ENCODE results near the gene CYP4F2. TPM values are rescaled to one million over a fixed set of nuclear protein-coding genes. Genes with fewer than 3 reads are reported as not detected.
A peak's percentile ranks its signal among the peaks of the same experiment; 100 is the strongest.
"Not testable (repeated sequence)": the region's sequence is repeated elsewhere in the genome, so short reads cannot be mapped to it uniquely, and the experiment has no call there.

The CYP4F2 gene
- polyA plus RNA-seq, 1 donor from 2014 or later = not detected

DNA sequence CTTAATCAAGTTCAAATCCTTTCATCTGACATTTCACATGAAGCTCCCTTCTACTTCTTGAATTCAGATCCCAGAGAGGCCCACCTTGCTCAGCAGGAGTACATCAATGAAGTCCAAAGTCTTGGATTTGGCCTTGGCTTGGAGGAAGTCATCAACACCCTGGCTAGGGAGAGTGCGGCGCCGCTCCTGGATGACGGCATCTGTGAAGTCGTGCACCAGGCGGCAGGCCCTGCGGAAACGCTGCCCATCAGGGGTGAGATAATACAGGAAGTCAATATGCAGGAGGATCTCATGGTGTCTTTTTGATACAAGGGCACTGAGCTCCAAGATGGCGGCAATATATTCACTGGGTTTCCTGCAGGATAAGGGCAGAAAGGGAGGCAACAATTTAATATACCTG lies 8.5 kb downstream of the CYP4F2 start:
- H3K4me1 Mint-ChIP-seq, H3K9me3 Mint-ChIP-seq, H3K27me3 Mint-ChIP-seq, H3K36me3 Mint-ChIP-seq, H3K27ac Mint-ChIP-seq, H3K4me3 Mint-ChIP-seq: not testable (repeated sequence)

DNA sequence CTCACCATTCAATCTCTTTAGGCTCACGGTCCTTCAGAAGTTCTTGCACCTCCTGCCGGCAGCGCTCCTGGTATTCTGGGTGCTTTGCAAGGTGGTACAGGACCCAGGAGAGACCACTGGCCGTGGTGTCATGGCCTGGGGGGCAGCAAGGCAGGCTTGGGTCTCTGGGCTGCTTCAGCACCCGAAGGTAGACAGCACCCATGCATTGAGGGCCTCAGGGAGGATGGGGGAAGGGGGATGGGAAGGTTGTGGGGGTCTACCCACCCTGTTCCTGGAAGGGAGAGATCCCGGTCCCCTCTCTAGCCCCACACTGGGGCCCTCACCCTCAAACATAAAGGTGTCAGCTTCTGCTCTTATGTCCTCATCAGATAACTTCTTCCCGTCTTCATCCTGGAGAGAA lies 12.0 kb downstream of the CYP4F2 start:
- H3K9me3 Mint-ChIP-seq = peaks cover 0 to under 1% (median under 1%) of the 10 kb centered on the region in 3 donors
- peaks cover 14% of the 10 kb centered on the region for H3K27me3 Mint-ChIP-seq
- H3K36me3 Mint-ChIP-seq = no peaks in the 10 kb centered on the region
- H3K27ac Mint-ChIP-seq = no peak overlapping the region
- no peaks in the 10 kb centered on the region for H3K4me1 Mint-ChIP-seq
- no peak overlapping the region for H3K4me3 Mint-ChIP-seq

DNA sequence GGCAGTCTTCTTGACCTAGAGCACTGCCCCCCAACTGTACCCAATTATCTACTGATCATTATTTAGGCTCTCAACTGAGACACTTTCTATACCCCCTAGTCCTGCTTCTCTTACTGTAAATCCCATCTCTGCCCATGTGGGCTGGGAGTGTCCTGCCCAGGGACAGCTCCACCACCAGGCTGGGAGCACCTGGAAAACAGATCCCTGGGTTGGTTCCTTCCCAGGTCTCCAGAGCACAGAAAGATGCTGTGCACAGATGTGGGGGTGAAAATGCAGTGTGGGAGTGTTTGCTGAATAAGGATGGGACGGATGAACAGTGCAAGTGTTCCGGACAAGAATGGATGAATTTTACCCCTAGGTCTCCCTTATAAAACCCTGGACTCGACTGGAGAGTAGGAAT lies 12.7 kb downstream of the CYP4F2 start:
- Mint-ChIP-seq H3K27me3 (peaks cover 15% of the 10 kb centered on the region), H3K27ac (no peak overlapping the region), H3K36me3 (no peaks in the 10 kb centered on the region), H3K4me3 (no peak overlapping the region), H3K9me3 (peaks cover 0 to 3% (median 3%) of the 10 kb centered on the region in 3 donors), H3K4me1 (no peaks in the 10 kb centered on the region)

DNA sequence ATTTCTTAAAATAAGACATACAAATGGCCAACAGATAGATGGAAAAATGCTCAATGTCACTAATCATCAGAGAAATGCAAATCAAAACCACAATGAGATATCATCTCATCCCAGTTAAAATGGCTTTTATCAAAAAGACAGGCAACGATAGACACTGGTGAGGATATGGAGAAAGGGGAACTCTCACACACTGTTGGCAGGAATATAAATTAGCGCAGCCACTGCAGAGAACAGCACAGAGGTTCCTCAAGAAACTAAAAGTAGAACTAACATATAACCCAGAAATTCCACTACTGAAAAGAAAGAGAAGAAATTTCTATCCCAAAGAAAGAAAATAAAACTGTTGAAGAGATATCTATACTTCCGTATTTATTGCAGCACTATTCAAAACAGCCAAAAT lies 14.5 kb downstream of the CYP4F2 start:
- not testable (repeated sequence) for H3K36me3 Mint-ChIP-seq, H3K9me3 Mint-ChIP-seq, H3K27ac Mint-ChIP-seq, H3K4me1 Mint-ChIP-seq, H3K4me3 Mint-ChIP-seq
- peaks cover 23% of the 10 kb centered on the region for H3K27me3 Mint-ChIP-seq

- Mint-ChIP-seq H3K4me1 (peaks cover 0 to 7% (median 4%) of the 10 kb centered on the region in 3 donors), H3K36me3 (peaks cover 6% of the 10 kb centered on the region), H3K27ac (no peak overlapping the region), H3K9me3 (peaks cover 7 to 10% (median 9%) of the 10 kb centered on the region in 3 donors), H3K4me3 (no peak overlapping the region), H3K27me3 (peaks cover 26% of the 10 kb centered on the region)
These were observed 22.9 kb downstream of the CYP4F2 start for GRCh38 chr19:15874821-15875474.

GRCh38 chr19:15873771-15874170 lies 24.1 kb downstream of the CYP4F2 start:
- H3K4me1 Mint-ChIP-seq, H3K9me3 Mint-ChIP-seq, H3K36me3 Mint-ChIP-seq, H3K27ac Mint-ChIP-seq, H3K4me3 Mint-ChIP-seq: not testable (repeated sequence)
- peaks cover 20% of the 10 kb centered on the region for H3K27me3 Mint-ChIP-seq

DNA sequence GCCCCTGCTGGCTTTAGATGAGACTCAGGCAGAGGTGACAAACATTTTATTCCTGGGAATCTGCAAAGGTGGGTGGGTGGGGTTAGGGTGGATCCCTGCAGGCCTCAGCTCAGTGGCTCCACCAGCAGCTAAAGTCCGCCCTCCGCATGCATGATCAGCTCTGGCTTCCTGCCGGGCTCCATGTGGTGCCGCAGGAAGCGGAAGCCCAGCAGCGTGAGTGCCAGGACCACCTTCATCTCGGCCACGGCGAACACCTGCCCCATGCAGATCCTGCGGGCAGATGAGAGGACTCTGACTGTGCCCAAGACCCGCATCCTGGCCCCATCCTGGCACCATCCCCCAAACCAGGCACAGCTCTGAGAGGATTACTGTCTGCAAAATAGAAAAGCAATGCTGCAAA lies 26.3 kb downstream of the CYP4F2 start:
- peaks cover 13% of the 10 kb centered on the region for H3K27me3 Mint-ChIP-seq
- H3K4me1 Mint-ChIP-seq = peaks cover 0 to 7% (median 1%) of the 10 kb centered on the region in 3 donors
- H3K9me3 Mint-ChIP-seq = peaks cover 5 to 10% (median 5%) of the 10 kb centered on the region in 3 donors
- H3K27ac Mint-ChIP-seq = no peak overlapping the region
- H3K4me3 Mint-ChIP-seq = peak overlapping the region in 1 of 4 donors; percentile 38
- H3K36me3 Mint-ChIP-seq = peaks cover 6% of the 10 kb centered on the region

DNA sequence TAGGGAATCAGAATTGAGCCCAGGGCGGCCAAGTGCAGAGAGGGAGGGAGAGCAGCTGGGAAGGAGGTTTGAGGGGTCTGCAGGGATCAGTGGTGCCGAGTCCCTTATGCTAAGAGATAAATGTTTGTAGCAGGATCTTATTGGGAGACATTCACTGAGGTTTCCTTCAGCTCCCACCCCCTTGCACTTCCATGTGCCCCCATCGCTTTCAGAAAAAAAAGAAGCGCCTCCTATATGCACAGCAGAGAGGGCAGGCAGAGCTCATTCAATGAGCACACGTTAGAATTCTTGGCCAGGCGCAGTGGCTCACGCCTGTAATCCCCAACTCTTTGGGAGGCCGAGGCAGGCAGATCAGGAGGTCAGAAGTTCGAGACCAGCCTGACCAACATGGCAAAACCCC lies 28.0 kb downstream of the CYP4F2 start:
- Mint-ChIP-seq H3K4me3 (no peak overlapping the region), H3K9me3 (peaks cover 2 to 5% (median 5%) of the 10 kb centered on the region in 3 donors), H3K36me3 (peaks cover 6% of the 10 kb centered on the region), H3K27ac (no peak overlapping the region), H3K4me1 (peaks cover 0 to 6% (median 1%) of the 10 kb centered on the region in 3 donors), H3K27me3 (peaks cover 8% of the 10 kb centered on the region)

DNA sequence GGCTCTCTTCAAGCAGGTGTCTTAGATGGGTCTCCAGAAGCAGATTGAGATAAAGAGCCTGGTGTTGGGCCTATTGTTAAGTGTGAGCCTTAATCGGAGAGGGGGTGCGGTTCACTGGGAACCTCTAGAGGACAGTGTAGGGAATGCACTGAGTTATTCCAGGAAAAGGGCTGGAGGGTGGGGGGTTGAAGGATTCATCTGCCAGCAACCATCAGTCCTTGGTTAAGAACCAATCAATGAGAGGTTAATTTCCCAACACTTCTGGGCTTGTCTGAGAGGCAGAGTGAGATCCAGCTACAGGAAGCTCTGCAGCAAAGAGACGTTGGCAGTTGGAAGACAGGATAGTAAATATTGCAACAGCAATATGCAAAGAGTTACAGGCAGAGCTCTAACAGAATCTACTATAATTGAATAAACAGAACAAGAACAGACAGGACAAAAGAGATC lies 28.7 kb downstream of the CYP4F2 start:
- H3K27me3 Mint-ChIP-seq = peaks cover 6% of the 10 kb centered on the region
- no peak overlapping the region for H3K27ac Mint-ChIP-seq
- peak overlapping the region in 1 of 4 donors; percentile 19 for H3K4me3 Mint-ChIP-seq
- peaks cover 0 to 6% (median 0%) of the 10 kb centered on the region in 3 donors for H3K4me1 Mint-ChIP-seq
- H3K36me3 Mint-ChIP-seq = peaks cover 2% of the 10 kb centered on the region
- peaks cover 0 to 3% (median 2%) of the 10 kb centered on the region in 3 donors for H3K9me3 Mint-ChIP-seq

- H3K36me3 Mint-ChIP-seq = no peaks in the 10 kb centered on the region
- H3K27me3 Mint-ChIP-seq = peaks cover 9% of the 10 kb centered on the region
- no peaks in the 10 kb centered on the region for H3K9me3 Mint-ChIP-seq
- peaks cover 0 to 3% (median 0%) of the 10 kb centered on the region in 3 donors for H3K4me1 Mint-ChIP-seq
- no peak overlapping the region for H3K27ac Mint-ChIP-seq
- no peak overlapping the region for H3K4me3 Mint-ChIP-seq
These were observed 31.2 kb downstream of the CYP4F2 start for GRCh38 chr19:15866636-15867035.

DNA sequence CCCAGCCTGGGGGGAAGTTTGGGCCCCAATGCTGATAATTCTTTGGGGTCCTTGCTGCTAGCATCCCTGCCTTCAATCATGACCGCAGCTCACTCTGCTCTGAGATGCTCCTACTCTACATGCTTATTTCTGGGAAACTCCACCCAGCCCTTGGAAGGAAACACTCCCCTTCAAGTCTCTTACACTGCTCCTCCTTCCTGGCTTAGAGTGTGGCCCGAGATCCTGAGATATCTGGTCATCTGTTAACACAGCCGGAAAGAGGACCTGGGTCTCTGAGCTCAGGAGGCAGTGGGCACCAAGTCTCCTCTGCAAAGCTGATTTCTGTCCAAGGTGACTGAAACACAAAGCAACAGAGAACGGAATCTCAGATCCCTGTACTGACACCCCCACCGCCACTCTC lies 33.0 kb downstream of the CYP4F2 start:
- Mint-ChIP-seq H3K4me3 (no peak overlapping the region), H3K4me1 (no peaks in the 10 kb centered on the region), H3K27me3 (peaks cover 17% of the 10 kb centered on the region), H3K9me3 (no peaks in the 10 kb centered on the region), H3K27ac (peak overlapping the region in 1 of 3 donors; percentile 14), H3K36me3 (peaks cover 3% of the 10 kb centered on the region)

DNA sequence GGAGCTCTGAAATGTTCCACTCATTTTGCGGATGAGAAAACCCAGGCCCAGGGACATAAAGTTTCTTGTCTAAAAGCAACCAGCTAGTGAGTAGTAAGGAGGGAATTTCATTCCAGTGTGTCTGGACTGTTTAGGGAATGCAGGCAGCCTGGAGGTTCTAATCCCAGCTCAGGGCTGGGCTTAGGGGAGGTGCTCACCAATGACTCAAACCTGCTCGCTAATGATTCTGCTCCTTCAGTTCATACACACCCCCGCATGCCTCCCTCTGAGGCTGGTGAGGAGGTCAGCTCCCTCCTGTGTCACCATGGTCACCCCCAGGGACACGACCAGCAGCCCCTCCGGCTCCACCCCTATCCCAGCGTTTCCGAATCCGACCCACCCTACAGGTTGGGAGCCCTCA lies 34.6 kb downstream of the CYP4F2 start:
- no peak overlapping the region for H3K27ac Mint-ChIP-seq
- H3K36me3 Mint-ChIP-seq = peaks cover 3% of the 10 kb centered on the region
- H3K4me3 Mint-ChIP-seq = no peak overlapping the region
- no peaks in the 10 kb centered on the region for H3K9me3 Mint-ChIP-seq
- peaks cover 17% of the 10 kb centered on the region for H3K27me3 Mint-ChIP-seq
- H3K4me1 Mint-ChIP-seq = no peaks in the 10 kb centered on the region

DNA sequence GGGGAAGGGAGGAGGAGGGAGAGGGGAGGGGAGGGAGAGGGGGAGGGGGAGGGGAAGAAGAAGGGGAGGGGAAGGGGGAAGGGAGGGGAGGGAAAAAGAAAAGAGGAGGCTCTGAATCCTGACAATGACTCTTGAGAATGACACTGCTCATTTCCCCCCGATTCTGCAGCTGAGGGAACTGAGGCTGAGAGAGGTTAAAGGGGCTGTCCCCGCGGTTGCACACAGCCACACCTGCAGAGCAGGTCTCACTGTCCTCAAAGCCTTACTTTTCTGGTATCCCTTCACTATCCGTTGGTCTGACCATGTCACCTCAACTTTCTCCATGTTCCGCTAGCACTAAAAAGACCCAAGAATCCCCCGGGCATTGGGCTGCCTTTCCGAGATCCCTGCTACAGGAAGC lies 35.4 kb downstream of the CYP4F2 start:
- H3K9me3 Mint-ChIP-seq = no peaks in the 10 kb centered on the region
- H3K36me3 Mint-ChIP-seq = peaks cover 3% of the 10 kb centered on the region
- H3K4me1 Mint-ChIP-seq = no peaks in the 10 kb centered on the region
- H3K27me3 Mint-ChIP-seq = peaks cover 18% of the 10 kb centered on the region
- H3K27ac Mint-ChIP-seq = no peak overlapping the region
- no peak overlapping the region for H3K4me3 Mint-ChIP-seq

DNA sequence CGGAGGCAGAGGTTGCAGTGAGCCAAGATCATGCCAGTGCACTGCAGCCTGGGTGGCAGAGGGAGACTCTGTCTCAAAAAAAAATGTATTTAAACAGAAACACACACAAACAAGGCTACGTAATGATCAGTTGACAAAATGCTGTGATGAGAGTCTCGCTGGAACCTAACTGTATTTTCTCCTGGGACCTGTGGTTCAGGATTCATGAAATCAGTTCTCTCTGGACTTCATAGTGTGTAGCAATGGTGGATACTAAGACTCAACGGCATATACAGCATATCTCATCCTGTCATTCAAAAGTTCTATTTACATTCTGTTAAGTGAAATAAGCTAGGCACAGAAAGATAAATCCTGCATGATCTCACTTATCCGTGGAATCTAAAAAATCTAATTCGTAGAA lies 37.4 kb downstream of the CYP4F2 start:
- Mint-ChIP-seq H3K4me3 (no peak overlapping the region), H3K27ac (no peak overlapping the region), H3K27me3 (peaks cover 21% of the 10 kb centered on the region), H3K36me3 (peaks cover 3% of the 10 kb centered on the region), H3K4me1 (no peaks in the 10 kb centered on the region), H3K9me3 (no peaks in the 10 kb centered on the region)

DNA sequence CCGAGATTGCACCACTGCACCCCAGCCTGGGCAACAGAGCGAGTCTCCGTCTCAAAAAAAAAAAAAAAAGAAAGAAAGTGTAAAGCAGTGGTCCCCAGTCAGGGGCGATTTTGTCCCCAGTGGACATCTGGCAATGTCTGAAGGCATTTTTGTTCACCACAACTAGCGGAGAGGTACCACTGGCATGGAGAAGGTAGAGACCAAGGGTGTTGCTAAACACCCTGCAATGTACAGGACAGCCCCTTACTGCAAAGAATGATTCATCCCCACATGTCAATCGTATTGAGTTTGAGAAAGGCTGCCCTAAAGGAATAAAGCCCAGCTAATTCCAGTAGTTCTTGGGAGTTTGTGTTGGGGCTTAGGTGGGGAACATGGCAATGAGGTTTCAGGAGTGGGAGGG lies 38.7 kb downstream of the CYP4F2 start:
- H3K9me3 Mint-ChIP-seq = no peaks in the 10 kb centered on the region
- H3K4me1 Mint-ChIP-seq = no peaks in the 10 kb centered on the region
- peaks cover 3% of the 10 kb centered on the region for H3K36me3 Mint-ChIP-seq
- no peak overlapping the region for H3K27ac Mint-ChIP-seq
- no peak overlapping the region for H3K4me3 Mint-ChIP-seq
- peaks cover 20% of the 10 kb centered on the region for H3K27me3 Mint-ChIP-seq

GRCh38 chr19:15850385-15850784 lies 47.5 kb downstream of the CYP4F2 start:
- Mint-ChIP-seq H3K9me3 (peaks cover 0 to 6% (median 0%) of the 10 kb centered on the region in 3 donors), H3K4me1 (no peaks in the 10 kb centered on the region), H3K4me3 (no peak overlapping the region), H3K27ac (no peak overlapping the region), H3K36me3 (peaks cover 2% of the 10 kb centered on the region), H3K27me3 (peaks cover 12% of the 10 kb centered on the region)

Data from IgD-negative memory B cell (primary cell).